Dermis microvascular lymphatic vessel endothelial cell (primary cell): ENCODE measurements around the gene THBS3. TPM values are rescaled to one million over a fixed set of nuclear protein-coding genes. Genes with fewer than 3 reads are reported as not detected.
"Not testable (repeated sequence)": the region's sequence is repeated elsewhere in the genome, so short reads cannot be mapped to it uniquely, and the experiment has no call there.

ENCODE experiments used
- DNase-seq, 2 donors: peaks; one replicate each; pipeline versions ENCODE4 v3.0.0 to v3.0.0-alpha.2; 2010; ENCODE audit warnings: low read depth in 2 of 2
- total RNA-seq: library from RNA; depleted of rRNA; stranded (reverse); fragments of >200 nt; gene quantifications from 2 replicates; pipeline ENCODE4 v1.2.1, GENCODE V29; 2014

The THBS3 gene
- total RNA-seq, 1 donor from 2014 or later, result 11.0 TPM

- DNase-seq, result peak; percentile 80 to 88
Observed at GRCh38 chr1:155208541-155209311, 1.0 kb upstream of the THBS3 start, which contains the start of gene MTX1. Gene MTX1, plus strand, starts transcription at chr1:155208695. Its CDS starts 110 bp downstream, at chr1:155208805.

- DNase-seq, result peak; percentile 74 to 84
Observed at GRCh38 chr1:155206891-155207805, 549 bp downstream of the THBS3 start.

GRCh38 chr1:155205969-155206593 lies 1.6 kb downstream of the THBS3 start:
- no peak for DNase-seq

- no peak for DNase-seq
Observed at GRCh38 chr1:155205035-155205434, 2.7 kb downstream of the THBS3 start.

GRCh38 chr1:155202731-155203515 lies 4.8 kb downstream of the THBS3 start:
- no peak for DNase-seq

- no peak for DNase-seq
Observed at GRCh38 chr1:155202198-155202597, 5.5 kb downstream of the THBS3 start.

- DNase-seq, result no peak
Observed at GRCh38 chr1:155200920-155201319, 6.8 kb downstream of the THBS3 start.

- DNase-seq, result no peak
Observed at GRCh38 chr1:155199792-155200191, 7.9 kb downstream of the THBS3 start.

GRCh38 chr1:155198547-155198906 lies 9.2 kb downstream of the THBS3 start:
- DNase-seq, result no peak

GRCh38 chr1:155197901-155198546 lies 9.7 kb downstream of the THBS3 start:
- no peak for DNase-seq

GRCh38 chr1:155196893-155197638 lies 10.6 kb downstream of the THBS3 start:
- DNase-seq, result no peak

GRCh38 chr1:155196103-155196892 lies 11.4 kb downstream of the THBS3 start:
- DNase-seq, result no peak

GRCh38 chr1:155195201-155196102 lies 12.2 kb downstream of the THBS3 start:
- DNase-seq, result no peak

- not testable (repeated sequence) for DNase-seq
Observed at GRCh38 chr1:155193991-155194240, 13.8 kb downstream of the THBS3 start.

GRCh38 chr1:155193275-155193990 lies 14.3 kb downstream of the THBS3 start:
- DNase-seq, result peak; percentile 58 to 85

GRCh38 chr1:155192346-155193274 lies 15.1 kb downstream of the THBS3 start:
- no peak for DNase-seq

- no peak for DNase-seq
Observed at GRCh38 chr1:155191904-155192303, 15.8 kb downstream of the THBS3 start.
